Left renal pelvis (tissue), 4 donors: Measurements from ENCODE around the gene CISD3. TPM values are rescaled to one million over a fixed set of nuclear protein-coding genes. Genes with fewer than 3 reads are reported as not detected.

Experiments
- DNase-seq, 4 donors: peaks; one replicate each; pipeline ENCODE4 v3.0.0-alpha.2; 2013; ENCODE audit warnings: low read depth in 4 of 4, low spot score in 3 of 4
- polyA plus RNA-seq, 4 donors: library from polyadenylated mRNA; unstranded; fragments of 120-200 nt; gene quantifications; one replicate each; pipeline ENCODE4 v1.2.1, GENCODE V29; 2013; ENCODE audit not compliant: insufficient read length in 4 of 4

CISD3 gene
- polyA plus RNA-seq, 4 donors: 10.3 to 15.4 (median 11.3) TPM

GRCh38 chr17:38741921-38742410 is 11.8 kb downstream of the CISD3 start:
- no peak for DNase-seq

GRCh38 chr17:38742411-38743308 is 12.5 kb downstream of the CISD3 start:
- DNase-seq: no peak

GRCh38 chr17:38743556-38744171 is 13.5 kb downstream of the CISD3 start:
- DNase-seq: no peak

- no peak for DNase-seq
Measured at GRCh38 chr17:38745545-38745944, 15.4 kb downstream of the CISD3 start.

- DNase-seq: no peak
Measured at GRCh38 chr17:38746004-38746848, 16.1 kb downstream of the CISD3 start.

- no peak for DNase-seq
Measured at GRCh38 chr17:38746849-38747462, 16.8 kb downstream of the CISD3 start.

- no peak for DNase-seq
Measured at GRCh38 chr17:38747463-38748148, 17.5 kb downstream of the CISD3 start.

GRCh38 chr17:38748149-38748891 is 18.2 kb downstream of the CISD3 start, which contains the start of gene PCGF2:
PCGF2 (minus strand) TSS chr17:38748336; CDS start chr17:38740402, 7,934 bp downstream.
- peak; percentile 88 to 92 (median 90) for DNase-seq

- DNase-seq: no peak
Measured at GRCh38 chr17:38748892-38749222, 18.7 kb downstream of the CISD3 start.

GRCh38 chr17:38749223-38750043 is 19.3 kb downstream of the CISD3 start:
- no peak for DNase-seq

- no peak for DNase-seq
Measured at GRCh38 chr17:38750044-38750311, 19.8 kb downstream of the CISD3 start.

- DNase-seq: no peak
Measured at GRCh38 chr17:38750312-38751121, 20.4 kb downstream of the CISD3 start.

GRCh38 chr17:38751144-38751807 is 21.1 kb downstream of the CISD3 start:
- DNase-seq: no peak

GRCh38 chr17:38751808-38752307 is 21.7 kb downstream of the CISD3 start:
- peak in 1 of 4 donors; percentile 76 for DNase-seq

- peak; percentile 96 to 98 (median 98) for DNase-seq
Measured at GRCh38 chr17:38752308-38753070, 22.3 kb downstream of the CISD3 start, which contains the start of gene PSMB3. PSMB3 (plus strand) TSS chr17:38752741; CDS start chr17:38752827, 86 bp downstream.

- DNase-seq: no peak
Measured at GRCh38 chr17:38753071-38753506, 22.9 kb downstream of the CISD3 start.
